NT2/D1 (cell line): ENCODE data around the gene ERVH48-1.

Experiments used
- SUZ12 ChIP-seq: IDR thresholded peaks from 2 replicates; pipeline ENCODE4 v1.6.1; 2011; ENCODE audit not compliant: insufficient read length, insufficient read depth; ENCODE audit errors: extremely low read depth
- YY1 ChIP-seq: IDR thresholded peaks from 2 replicates; pipeline ENCODE4 v1.6.1; 2011; ENCODE audit not compliant: insufficient read length, insufficient read depth
- ZNF274 ChIP-seq: IDR thresholded peaks from 2 replicates; pipeline ENCODE4 v1.6.1; 2011; ENCODE audit warnings: mild to moderate bottlenecking, low read depth, low read length

- TF ChIP-seq ZNF274 = no peak
- TF ChIP-seq YY1 = no peak
- TF ChIP-seq SUZ12 = no peak
These were observed 48.0 kb upstream of the ERVH48-1 start for GRCh38 chr21:42973309-42973990.
